GM18519 (cell line): ENCODE results near the gene WDR20.
"Not testable (repeated sequence)": the region's sequence is repeated elsewhere in the genome, so short reads cannot be mapped to it uniquely, and the experiment has no call there.

ENCODE experiments used
- ATAC-seq: cut with Tn5 transposase; IDR thresholded peaks from one replicate; pipeline ENCODE4 v1.9.1; 2021; ENCODE audit warnings: mild to moderate bottlenecking, moderate library complexity; ENCODE audit not compliant: unreplicated experiment, low FRiP score

The WDR20 gene

GRCh38 chr14:102126807-102127455 is 12.8 kb upstream of the WDR20 start:
- ATAC-seq = no peak

GRCh38 chr14:102131741-102132140 is 8.0 kb upstream of the WDR20 start:
- no peak for ATAC-seq

GRCh38 chr14:102134021-102134420 is 5.7 kb upstream of the WDR20 start:
- ATAC-seq = not testable (repeated sequence)

GRCh38 chr14:102134719-102135118 is 5.0 kb upstream of the WDR20 start:
- not testable (repeated sequence) for ATAC-seq

- ATAC-seq = not testable (repeated sequence)
These were observed 4.2 kb upstream of the WDR20 start for GRCh38 chr14:102135456-102135855.

- no peak for ATAC-seq
These were observed 1.2 kb upstream of the WDR20 start for GRCh38 chr14:102138535-102138934.

- no peak for ATAC-seq
These were observed 774 bp upstream of the WDR20 start for GRCh38 chr14:102138961-102139285.

GRCh38 chr14:102140027-102140749 is 491 bp downstream of the WDR20 start:
- ATAC-seq = no peak

GRCh38 chr14:102140750-102141145 is 1.1 kb downstream of the WDR20 start:
- ATAC-seq = no peak

- no peak for ATAC-seq
These were observed 2.1 kb downstream of the WDR20 start for GRCh38 chr14:102141797-102142196.

GRCh38 chr14:102144914-102145313 is 5.2 kb downstream of the WDR20 start:
- ATAC-seq = no peak

- ATAC-seq = no peak
These were observed 5.7 kb downstream of the WDR20 start for GRCh38 chr14:102145395-102145794.

- ATAC-seq = no peak
These were observed 6.7 kb downstream of the WDR20 start for GRCh38 chr14:102146423-102146822.

GRCh38 chr14:102150083-102150482 is 10.4 kb downstream of the WDR20 start:
- ATAC-seq = no peak

- no peak for ATAC-seq
These were observed 11.0 kb downstream of the WDR20 start for GRCh38 chr14:102150744-102151143.

- not testable (repeated sequence) for ATAC-seq
These were observed 11.7 kb downstream of the WDR20 start for GRCh38 chr14:102151411-102151810.

GRCh38 chr14:102154121-102154520 is 14.4 kb downstream of the WDR20 start:
- no peak for ATAC-seq

- ATAC-seq = no peak
These were observed 15.3 kb downstream of the WDR20 start for GRCh38 chr14:102154821-102155549.

GRCh38 chr14:102157346-102157745 is 17.6 kb downstream of the WDR20 start:
- no peak for ATAC-seq

GRCh38 chr14:102158797-102159196 is 19.1 kb downstream of the WDR20 start:
- no peak for ATAC-seq

- ATAC-seq = no peak
These were observed 20.1 kb downstream of the WDR20 start for GRCh38 chr14:102159841-102160240.

- no peak for ATAC-seq
These were observed 22.8 kb downstream of the WDR20 start for GRCh38 chr14:102162487-102162886.
